Measurements from ENCODE around the gene ABCG5.

The ABCG5 gene

GRCh38 chr2:43810452-43810851, 28.2 kb downstream of the ABCG5 start:
- Histone ChIP-seq H4K91ac (ENCODE audit: low read depth, low read length, poor library complexity) (no peak overlapping the region), H3K4ac (ENCODE audit: low read length) (no peak overlapping the region), H3K27me3 (ENCODE audit: control insufficient read depth in 3 of 3, insufficient read depth in 3 of 3, low read depth in 1 of 3, low read length in 3 of 3) (no peaks in the 10 kb centered on the region), H3K18ac (ENCODE audit: low read length) (no peak overlapping the region), H3K9ac (ENCODE audit: low read depth, low read length, poor library complexity) (no peak overlapping the region), H3K4me1 (ENCODE audit: control insufficient read depth in 2 of 2, insufficient read depth in 1 of 2, low read depth in 1 of 2, low read length in 2 of 2) (no peaks in the 10 kb centered on the region), H2BK5ac (ENCODE audit: low read length) (no peak overlapping the region), H2BK120ac (ENCODE audit: low read depth, low read length) (no peak overlapping the region), H3K36me3 (replicated peaks in 1 of 2; ENCODE audit: control insufficient read depth in 2 of 2, insufficient read depth in 2 of 2, low read length in 2 of 2) (peaks cover 0 to 18% of the 10 kb centered on the region in 2 donors), H3K14ac (ENCODE audit: low read length) (no peak overlapping the region), H2BK15ac (ENCODE audit: low read length) (no peak overlapping the region), H3K4me2 (ENCODE audit: insufficient read depth, low read length, poor library complexity, severe bottlenecking) (no peak overlapping the region), H3K27ac (replicated peaks; ENCODE audit: low read length) (no peak overlapping the region), H2AK5ac (ENCODE audit: low read depth, low read length) (no peak overlapping the region), H3K9me3 (replicated peaks in 1 of 2; ENCODE audit: control insufficient read depth in 2 of 2, insufficient read depth in 1 of 2, low read depth in 1 of 2, low read length in 2 of 2) (no peaks in the 10 kb centered on the region), H2BK12ac (ENCODE audit: low read length) (no peak overlapping the region), H3K4me3 (ENCODE audit: low read length in 2 of 2) (no peak overlapping the region), H3K79me1 (ENCODE audit: low read depth, low read length) (no peaks in the 10 kb centered on the region), H3K23ac (ENCODE audit: low read depth, low read length, poor library complexity) (no peak overlapping the region), H2AFZ (ENCODE audit: low read length) (no peak overlapping the region), H4K8ac (ENCODE audit: low read depth, low read length) (no peak overlapping the region)
- DNase-seq (ENCODE audit: low spot score), result no peak
- no CpG with 5 or more reads among the region's 2 CpGs for WGBS, 2 donors (ENCODE audit: extremely low coverage in 2 of 2, insufficient read length in 2 of 2, insufficient replicate concordance in 1 of 2)

- Histone ChIP-seq H2BK120ac (ENCODE audit: low read depth, low read length) (no peak overlapping the region), H3K14ac (ENCODE audit: low read length) (no peak overlapping the region), H3K23ac (ENCODE audit: low read depth, low read length, poor library complexity) (no peak overlapping the region), H3K4me2 (ENCODE audit: insufficient read depth, low read length, poor library complexity, severe bottlenecking) (no peak overlapping the region), H3K4me1 (ENCODE audit: control insufficient read depth in 2 of 2, insufficient read depth in 1 of 2, low read depth in 1 of 2, low read length in 2 of 2) (no peaks in the 10 kb centered on the region), H2AK5ac (ENCODE audit: low read depth, low read length) (no peak overlapping the region), H3K9me3 (replicated peaks in 1 of 2; ENCODE audit: control insufficient read depth in 2 of 2, insufficient read depth in 1 of 2, low read depth in 1 of 2, low read length in 2 of 2) (no peaks in the 10 kb centered on the region), H2BK12ac (ENCODE audit: low read length) (no peak overlapping the region), H3K27ac (replicated peaks; ENCODE audit: low read length) (no peak overlapping the region), H3K27me3 (ENCODE audit: control insufficient read depth in 3 of 3, insufficient read depth in 3 of 3, low read depth in 1 of 3, low read length in 3 of 3) (no peaks in the 10 kb centered on the region), H4K8ac (ENCODE audit: low read depth, low read length) (no peak overlapping the region), H2BK5ac (ENCODE audit: low read length) (no peak overlapping the region), H3K36me3 (replicated peaks in 1 of 2; ENCODE audit: control insufficient read depth in 2 of 2, insufficient read depth in 2 of 2, low read length in 2 of 2) (peaks cover 0 to 26% of the 10 kb centered on the region in 2 donors), H3K4me3 (ENCODE audit: low read length in 2 of 2) (no peak overlapping the region), H3K18ac (ENCODE audit: low read length) (no peak overlapping the region), H3K4ac (ENCODE audit: low read length) (no peak overlapping the region), H3K79me1 (ENCODE audit: low read depth, low read length) (no peaks in the 10 kb centered on the region), H4K91ac (ENCODE audit: low read depth, low read length, poor library complexity) (no peak overlapping the region), H2AFZ (ENCODE audit: low read length) (no peak overlapping the region), H3K9ac (ENCODE audit: low read depth, low read length, poor library complexity) (no peak overlapping the region), H2BK15ac (ENCODE audit: low read length) (no peak overlapping the region)
- no CpG with 5 or more reads among the region's 2 CpGs for WGBS, 2 donors (ENCODE audit: extremely low coverage in 2 of 2, insufficient read length in 2 of 2, insufficient replicate concordance in 1 of 2)
- no peak for DNase-seq (ENCODE audit: low spot score)
Measured at GRCh38 chr2:43806719-43807031, 32.0 kb downstream of the ABCG5 start.

- H2BK5ac ChIP-seq (ENCODE audit: low read length), result no peak overlapping the region
- no peak for DNase-seq (ENCODE audit: low spot score)
- H3K18ac ChIP-seq (ENCODE audit: low read length), result no peak overlapping the region
- H2AK5ac ChIP-seq (ENCODE audit: low read depth, low read length), result no peak overlapping the region
- WGBS, 2 donors (ENCODE audit: extremely low coverage in 2 of 2, insufficient read length in 2 of 2, insufficient replicate concordance in 1 of 2), result no CpG with 5 or more reads among the region's 1 CpG
- no peak overlapping the region for H4K8ac ChIP-seq (ENCODE audit: low read depth, low read length)
- H3K9me3 ChIP-seq (replicated peaks in 1 of 2; ENCODE audit: control insufficient read depth in 2 of 2, insufficient read depth in 1 of 2, low read depth in 1 of 2, low read length in 2 of 2), result no peaks in the 10 kb centered on the region
- H3K23ac ChIP-seq (ENCODE audit: low read depth, low read length, poor library complexity), result no peak overlapping the region
- H3K4me1 ChIP-seq (ENCODE audit: control insufficient read depth in 2 of 2, insufficient read depth in 1 of 2, low read depth in 1 of 2, low read length in 2 of 2), result no peaks in the 10 kb centered on the region
- no peak overlapping the region for H3K27ac ChIP-seq (replicated peaks; ENCODE audit: low read length)
- no peak overlapping the region for H3K4me3 ChIP-seq (ENCODE audit: low read length in 2 of 2)
- H4K91ac ChIP-seq (ENCODE audit: low read depth, low read length, poor library complexity), result no peak overlapping the region
- no peaks in the 10 kb centered on the region for H3K27me3 ChIP-seq (ENCODE audit: control insufficient read depth in 3 of 3, insufficient read depth in 3 of 3, low read depth in 1 of 3, low read length in 3 of 3)
- no peak overlapping the region for H3K9ac ChIP-seq (ENCODE audit: low read depth, low read length, poor library complexity)
- H2BK120ac ChIP-seq (ENCODE audit: low read depth, low read length), result no peak overlapping the region
- H3K4me2 ChIP-seq (ENCODE audit: insufficient read depth, low read length, poor library complexity, severe bottlenecking), result no peak overlapping the region
- H3K14ac ChIP-seq (ENCODE audit: low read length), result no peak overlapping the region
- no peak overlapping the region for H2BK12ac ChIP-seq (ENCODE audit: low read length)
- H2AFZ ChIP-seq (ENCODE audit: low read length), result no peak overlapping the region
- no peak overlapping the region for H2BK15ac ChIP-seq (ENCODE audit: low read length)
- peaks cover 0 to 13% of the 10 kb centered on the region in 2 donors for H3K36me3 ChIP-seq (replicated peaks in 1 of 2; ENCODE audit: control insufficient read depth in 2 of 2, insufficient read depth in 2 of 2, low read length in 2 of 2)
- no peak overlapping the region for H3K4ac ChIP-seq (ENCODE audit: low read length)
- H3K79me1 ChIP-seq (ENCODE audit: low read depth, low read length), result no peaks in the 10 kb centered on the region
Measured at GRCh38 chr2:43803113-43803512, 35.5 kb downstream of the ABCG5 start.

- no peaks in the 10 kb centered on the region for H3K9me3 ChIP-seq (replicated peaks in 1 of 2; ENCODE audit: control insufficient read depth in 2 of 2, insufficient read depth in 1 of 2, low read depth in 1 of 2, low read length in 2 of 2)
- no peak overlapping the region for H4K91ac ChIP-seq (ENCODE audit: low read depth, low read length, poor library complexity)
- no peak overlapping the region for H3K4me2 ChIP-seq (ENCODE audit: insufficient read depth, low read length, poor library complexity, severe bottlenecking)
- H3K27me3 ChIP-seq (ENCODE audit: control insufficient read depth in 3 of 3, insufficient read depth in 3 of 3, low read depth in 1 of 3, low read length in 3 of 3), result no peaks in the 10 kb centered on the region
- H3K14ac ChIP-seq (ENCODE audit: low read length), result no peak overlapping the region
- H2AFZ ChIP-seq (ENCODE audit: low read length), result no peak overlapping the region
- no peak overlapping the region for H3K9ac ChIP-seq (ENCODE audit: low read depth, low read length, poor library complexity)
- H3K23ac ChIP-seq (ENCODE audit: low read depth, low read length, poor library complexity), result no peak overlapping the region
- no peak overlapping the region for H2BK12ac ChIP-seq (ENCODE audit: low read length)
- H3K4me3 ChIP-seq (ENCODE audit: low read length in 2 of 2), result no peak overlapping the region
- no peak overlapping the region for H2BK120ac ChIP-seq (ENCODE audit: low read depth, low read length)
- H2BK5ac ChIP-seq (ENCODE audit: low read length), result no peak overlapping the region
- H3K36me3 ChIP-seq (replicated peaks in 1 of 2; ENCODE audit: control insufficient read depth in 2 of 2, insufficient read depth in 2 of 2, low read length in 2 of 2), result peaks cover 0 to 13% of the 10 kb centered on the region in 2 donors
- H2AK5ac ChIP-seq (ENCODE audit: low read depth, low read length), result no peak overlapping the region
- no peak overlapping the region for H4K8ac ChIP-seq (ENCODE audit: low read depth, low read length)
- H3K4me1 ChIP-seq (ENCODE audit: control insufficient read depth in 2 of 2, insufficient read depth in 1 of 2, low read depth in 1 of 2, low read length in 2 of 2), result no peaks in the 10 kb centered on the region
- DNase-seq (ENCODE audit: low spot score), result no peak
- H3K18ac ChIP-seq (ENCODE audit: low read length), result no peak overlapping the region
- H3K79me1 ChIP-seq (ENCODE audit: low read depth, low read length), result no peaks in the 10 kb centered on the region
- H3K27ac ChIP-seq (replicated peaks; ENCODE audit: low read length), result no peak overlapping the region
- no peak overlapping the region for H3K4ac ChIP-seq (ENCODE audit: low read length)
- no peak overlapping the region for H2BK15ac ChIP-seq (ENCODE audit: low read length)
- no CpG with 5 or more reads among the region's 2 CpGs for WGBS, 2 donors (ENCODE audit: extremely low coverage in 2 of 2, insufficient read length in 2 of 2, insufficient replicate concordance in 1 of 2)
Measured at GRCh38 chr2:43802135-43802534, 36.5 kb downstream of the ABCG5 start.

Data from neuronal stem cell (in vitro differentiated cells).